Measurements from ENCODE around the gene NME1. TPM values are rescaled to one million over a fixed set of nuclear protein-coding genes. Genes with fewer than 3 reads are reported as not detected.

Gene NME1
- polyA plus RNA-seq, 2 of the 4 experiments (the other 2 are of a cell fraction): 542 to 782 TPM

- TF ChIP-seq HMGXB4 (CRISPR knock-in tag; IDR thresholded peaks at IDR 0.05; ENCODE audit: borderline replicate concordance) (no peak), ATOH8 (CRISPR knock-in tag; IDR thresholded peaks at IDR 0.05; ENCODE audit: low read depth) (no peak), GATA3 (IDR thresholded peaks at IDR 0.05; ENCODE audit: borderline replicate concordance) (no peak), POLR2A (IDR thresholded peaks at IDR 0.05; ENCODE audit: low read length) (no peak), ZSCAN20 (CRISPR knock-in tag; IDR thresholded peaks at IDR 0.05) (no peak), CHD4 (IDR thresholded peaks at IDR 0.05; ENCODE audit: borderline replicate concordance) (no peak), KDM1A (IDR thresholded peaks at IDR 0.05; ENCODE audit: low read depth) (no peak)
These were observed 817 bp downstream of the NME1 start (continued) for GRCh38 chr17:51154176-51154575.

- 94% methylated on average over 8 of the region's 8 CpGs for WGBS (ENCODE audit: missing lambda C conversion rate)
- Histone ChIP-seq H3K4me2 (peak overlapping the region; percentile 96), H3K4me3 (peak overlapping the region; percentile 74; the same call in 2 of the 3 replicates), H3K9me3 (no peaks in the 10 kb centered on the region), H3K4me1 (peaks cover 25% of the 10 kb centered on the region), H3K27ac (no peak overlapping the region)
- ChIA-PET POLR2A (interaction anchor here (0.6 to 2.5 kb wide), 4 partner anchors 9 to 289 kb away, joined by 4 to 41 read pairs (median 6); partner anchors contain the start of genes NME2, SPAG9 and TOB1), CTCF (interaction anchor here (1.1 to 6.5 kb wide), 6 partner anchors 10 to 168 kb away, joined by 3 to 202 read pairs (median 5); partner anchors contain the start of genes NME2 and SPAG9)
- ATAC-seq (no peak), DNase-seq (ENCODE audit: low read depth in 1 of 2, low spot score in 1 of 2) (no peak), FAIRE-seq (no peak)
- TF ChIP-seq EP300 (IDR thresholded peaks at IDR 0.05): no peak
- TF ChIP-seq RFX5 (IDR thresholded peaks at IDR 0.05): no peak
- no peak for TF ChIP-seq KDM1A (IDR thresholded peaks at IDR 0.05; ENCODE audit: low read depth)
- TF ChIP-seq NPAS2 (CRISPR knock-in tag; IDR thresholded peaks at IDR 0.05; ENCODE audit: borderline replicate concordance): no peak
- no peak for TF ChIP-seq POLR2A (IDR thresholded peaks at IDR 0.05; ENCODE audit: low read length)
- no peak for TF ChIP-seq HMGXB4 (CRISPR knock-in tag; IDR thresholded peaks at IDR 0.05; ENCODE audit: borderline replicate concordance)
- no peak for TF ChIP-seq CTCF (IDR thresholded peaks at IDR 0.05)
- no peak for TF ChIP-seq HES2 (IDR thresholded peaks at IDR 0.05)
- no peak for TF ChIP-seq CHD4 (IDR thresholded peaks at IDR 0.05; ENCODE audit: borderline replicate concordance)
- no peak for TF ChIP-seq HOXB5 (CRISPR knock-in tag; IDR thresholded peaks at IDR 0.05)
- TF ChIP-seq GATA3 (IDR thresholded peaks at IDR 0.05; ENCODE audit: borderline replicate concordance): no peak
- no peak for TF ChIP-seq HOXB13 (CRISPR knock-in tag; IDR thresholded peaks at IDR 0.05; ENCODE audit: low read depth)
- no peak for TF ChIP-seq POLR2AphosphoS2 (conservative IDR thresholded peaks at IDR 0.05; ENCODE audit: low read length)
- TF ChIP-seq JUN (IDR thresholded peaks at IDR 0.05): no peak
- no peak for TF ChIP-seq HOXA7 (CRISPR knock-in tag; IDR thresholded peaks at IDR 0.05)
- TF ChIP-seq ZFP36 (IDR thresholded peaks at IDR 0.05; ENCODE audit: borderline replicate concordance, partially characterized antibody): no peak
- no peak for TF ChIP-seq SMC3 (IDR thresholded peaks at IDR 0.05)
- no peak for TF ChIP-seq CBX2 (IDR thresholded peaks at IDR 0.05; ENCODE audit: borderline replicate concordance, low read depth)
These were observed 2.1 kb downstream of the NME1 start for GRCh38 chr17:51155416-51155815.
